Measurements from ENCODE around the gene SGSH.

DNA sequence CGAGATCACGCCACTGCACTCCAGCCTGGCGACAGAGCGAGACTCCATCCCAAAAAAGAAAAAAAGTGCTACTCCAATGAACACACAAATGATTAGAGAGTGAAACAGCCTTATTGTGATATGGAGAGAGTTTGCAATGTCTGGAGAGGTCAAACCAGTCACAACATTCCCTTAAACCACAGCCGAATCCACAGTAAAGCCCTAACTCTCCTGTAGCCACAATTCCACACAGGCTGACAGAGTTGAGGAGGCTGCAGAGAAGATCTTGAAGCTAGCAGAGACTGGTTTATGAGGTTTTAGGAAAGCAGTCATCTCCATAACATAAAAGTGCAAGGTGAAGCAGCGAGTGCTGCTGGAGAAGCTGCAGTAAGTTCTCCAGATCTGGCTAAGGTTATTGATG lies 47.3 kb upstream of the SGSH start:
- TF ChIP-seq, protein P1, sequence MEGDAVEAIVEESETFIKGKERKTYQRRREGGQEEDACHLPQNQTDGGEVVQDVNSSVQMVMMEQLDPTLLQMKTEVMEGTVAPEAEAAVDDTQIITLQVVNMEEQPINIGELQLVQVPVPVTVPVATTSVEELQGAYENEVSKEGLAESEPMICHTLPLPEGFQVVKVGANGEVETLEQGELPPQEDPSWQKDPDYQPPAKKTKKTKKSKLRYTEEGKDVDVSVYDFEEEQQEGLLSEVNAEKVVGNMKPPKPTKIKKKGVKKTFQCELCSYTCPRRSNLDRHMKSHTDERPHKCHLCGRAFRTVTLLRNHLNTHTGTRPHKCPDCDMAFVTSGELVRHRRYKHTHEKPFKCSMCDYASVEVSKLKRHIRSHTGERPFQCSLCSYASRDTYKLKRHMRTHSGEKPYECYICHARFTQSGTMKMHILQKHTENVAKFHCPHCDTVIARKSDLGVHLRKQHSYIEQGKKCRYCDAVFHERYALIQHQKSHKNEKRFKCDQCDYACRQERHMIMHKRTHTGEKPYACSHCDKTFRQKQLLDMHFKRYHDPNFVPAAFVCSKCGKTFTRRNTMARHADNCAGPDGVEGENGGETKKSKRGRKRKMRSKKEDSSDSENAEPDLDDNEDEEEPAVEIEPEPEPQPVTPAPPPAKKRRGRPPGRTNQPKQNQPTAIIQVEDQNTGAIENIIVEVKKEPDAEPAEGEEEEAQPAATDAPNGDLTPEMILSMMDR (IDR thresholded peaks at IDR 0.05; ENCODE audit: insufficient read depth, low read depth, low read length), result no peak
- TF ChIP-seq EZH2 (IDR thresholded peaks at IDR 0.05; ENCODE audit: insufficient read depth, low read length), result no peak
